NCI-H526 (cell line): ENCODE data around the gene SUGCT.

Source experiments
- DNase-seq, 2 experiments: peaks; one replicate each; lab custom pipeline; 2025; lab: John Stamatoyannopoulos, UW

The SUGCT gene

GRCh38 chr7:40471891-40472290, 337.1 kb downstream of the SUGCT start:
- no peak for DNase-seq

- DNase-seq: no peak
Measured at GRCh38 chr7:40474790-40475680, 340.2 kb downstream of the SUGCT start.

- DNase-seq: no peak
Measured at GRCh38 chr7:40475681-40475982, 340.8 kb downstream of the SUGCT start.

GRCh38 chr7:40477094-40477493, 342.3 kb downstream of the SUGCT start:
- no peak for DNase-seq

- DNase-seq: no peak
Measured at GRCh38 chr7:40482845-40483244, 348.0 kb downstream of the SUGCT start.

GRCh38 chr7:40483630-40484029, 348.8 kb downstream of the SUGCT start:
- no peak for DNase-seq

- DNase-seq: no peak
Measured at GRCh38 chr7:40489844-40490602, 355.2 kb downstream of the SUGCT start.

- DNase-seq: no peak
Measured at GRCh38 chr7:40490603-40490924, 355.8 kb downstream of the SUGCT start.

- DNase-seq: no peak
Measured at GRCh38 chr7:40492946-40493345, 358.1 kb downstream of the SUGCT start.

- no peak for DNase-seq
Measured at GRCh38 chr7:40493609-40494051, 358.8 kb downstream of the SUGCT start.

- DNase-seq: no peak
Measured at GRCh38 chr7:40498924-40499510, 364.2 kb downstream of the SUGCT start.

- no peak for DNase-seq
Measured at GRCh38 chr7:40499718-40500117, 364.9 kb downstream of the SUGCT start.

- DNase-seq: no peak
Measured at GRCh38 chr7:40500219-40500618, 365.4 kb downstream of the SUGCT start.

GRCh38 chr7:40502359-40502758, 367.6 kb downstream of the SUGCT start:
- no peak for DNase-seq

- no peak for DNase-seq
Measured at GRCh38 chr7:40506158-40506557, 371.4 kb downstream of the SUGCT start.

GRCh38 chr7:40507166-40507565, 372.4 kb downstream of the SUGCT start:
- peak in 1 of 2 experiments; percentile 16 for DNase-seq

- DNase-seq: no peak
Measured at GRCh38 chr7:40509287-40509996, 374.6 kb downstream of the SUGCT start.

- DNase-seq: no peak
Measured at GRCh38 chr7:40516376-40516775, 381.6 kb downstream of the SUGCT start.

GRCh38 chr7:40519009-40519408, 384.2 kb downstream of the SUGCT start:
- DNase-seq: no peak

- no peak for DNase-seq
Measured at GRCh38 chr7:40520986-40521738, 386.4 kb downstream of the SUGCT start.

- DNase-seq: no peak
Measured at GRCh38 chr7:40525764-40526163, 391.0 kb downstream of the SUGCT start.
